ENCODE results near the gene GARNL3.

- TF ChIP-seq CTCF (IDR thresholded peaks at IDR 0.05; ENCODE audit: insufficient read depth, low read length) (no peak), GABPA (IDR thresholded peaks at IDR 0.05; ENCODE audit: low read depth) (no peak), POLR2AphosphoS5 (IDR thresholded peaks at IDR 0.05; ENCODE audit: low read depth) (no peak)
- TF ChIP-seq, protein P1, sequence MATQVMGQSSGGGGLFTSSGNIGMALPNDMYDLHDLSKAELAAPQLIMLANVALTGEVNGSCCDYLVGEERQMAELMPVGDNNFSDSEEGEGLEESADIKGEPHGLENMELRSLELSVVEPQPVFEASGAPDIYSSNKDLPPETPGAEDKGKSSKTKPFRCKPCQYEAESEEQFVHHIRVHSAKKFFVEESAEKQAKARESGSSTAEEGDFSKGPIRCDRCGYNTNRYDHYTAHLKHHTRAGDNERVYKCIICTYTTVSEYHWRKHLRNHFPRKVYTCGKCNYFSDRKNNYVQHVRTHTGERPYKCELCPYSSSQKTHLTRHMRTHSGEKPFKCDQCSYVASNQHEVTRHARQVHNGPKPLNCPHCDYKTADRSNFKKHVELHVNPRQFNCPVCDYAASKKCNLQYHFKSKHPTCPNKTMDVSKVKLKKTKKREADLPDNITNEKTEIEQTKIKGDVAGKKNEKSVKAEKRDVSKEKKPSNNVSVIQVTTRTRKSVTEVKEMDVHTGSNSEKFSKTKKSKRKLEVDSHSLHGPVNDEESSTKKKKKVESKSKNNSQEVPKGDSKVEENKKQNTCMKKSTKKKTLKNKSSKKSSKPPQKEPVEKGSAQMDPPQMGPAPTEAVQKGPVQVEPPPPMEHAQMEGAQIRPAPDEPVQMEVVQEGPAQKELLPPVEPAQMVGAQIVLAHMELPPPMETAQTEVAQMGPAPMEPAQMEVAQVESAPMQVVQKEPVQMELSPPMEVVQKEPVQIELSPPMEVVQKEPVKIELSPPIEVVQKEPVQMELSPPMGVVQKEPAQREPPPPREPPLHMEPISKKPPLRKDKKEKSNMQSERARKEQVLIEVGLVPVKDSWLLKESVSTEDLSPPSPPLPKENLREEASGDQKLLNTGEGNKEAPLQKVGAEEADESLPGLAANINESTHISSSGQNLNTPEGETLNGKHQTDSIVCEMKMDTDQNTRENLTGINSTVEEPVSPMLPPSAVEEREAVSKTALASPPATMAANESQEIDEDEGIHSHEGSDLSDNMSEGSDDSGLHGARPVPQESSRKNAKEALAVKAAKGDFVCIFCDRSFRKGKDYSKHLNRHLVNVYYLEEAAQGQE (IDR thresholded peaks at IDR 0.05; ENCODE audit: insufficient replicate concordance, low read depth), result no peak
These were observed 18.6 kb downstream of the GARNL3 start for GRCh38 chr9:127283135-127283534.

All from HL-60 (cell line).